GM18502 (cell line): ENCODE measurements around the gene WWOX.

Experiments
- ATAC-seq: cut with Tn5 transposase; IDR thresholded peaks from one replicate; pipeline ENCODE4 v1.9.1; 2021; ENCODE audit warnings: mild to moderate bottlenecking; ENCODE audit not compliant: unreplicated experiment, poor library complexity

WWOX gene

GRCh38 chr16:78137782-78138616 lies 38.5 kb downstream of the WWOX start:
- ATAC-seq: no peak

- no peak for ATAC-seq
Measured at GRCh38 chr16:78140818-78141466, 41.5 kb downstream of the WWOX start.

GRCh38 chr16:78142788-78143187 lies 43.3 kb downstream of the WWOX start:
- ATAC-seq: no peak

- ATAC-seq: no peak
Measured at GRCh38 chr16:78146807-78147206, 47.4 kb downstream of the WWOX start.

DNA sequence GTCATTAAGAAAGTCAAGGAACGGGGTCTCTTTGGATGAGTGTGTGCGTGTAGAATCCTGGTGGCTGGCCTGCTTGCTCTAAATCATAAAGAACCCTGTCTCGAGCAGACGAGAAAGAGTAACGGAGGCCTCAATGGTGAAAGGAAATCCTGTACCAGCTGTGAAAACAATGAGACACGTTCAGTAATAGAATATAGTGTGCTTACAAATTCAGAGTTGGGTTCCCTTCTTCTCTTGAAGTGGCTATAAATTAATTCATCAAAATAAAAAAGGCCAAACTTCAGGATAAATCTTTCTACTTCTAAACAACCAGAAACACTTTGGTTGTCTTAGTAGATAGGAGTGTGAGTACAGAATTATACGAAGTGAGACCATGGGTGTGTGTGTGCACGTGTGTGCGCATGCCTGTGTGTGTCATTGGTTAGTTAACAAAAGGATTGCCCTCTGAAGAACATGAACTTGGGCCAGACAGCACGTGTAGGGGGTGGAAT lies 48.5 kb downstream of the WWOX start:
- no peak for ATAC-seq

DNA sequence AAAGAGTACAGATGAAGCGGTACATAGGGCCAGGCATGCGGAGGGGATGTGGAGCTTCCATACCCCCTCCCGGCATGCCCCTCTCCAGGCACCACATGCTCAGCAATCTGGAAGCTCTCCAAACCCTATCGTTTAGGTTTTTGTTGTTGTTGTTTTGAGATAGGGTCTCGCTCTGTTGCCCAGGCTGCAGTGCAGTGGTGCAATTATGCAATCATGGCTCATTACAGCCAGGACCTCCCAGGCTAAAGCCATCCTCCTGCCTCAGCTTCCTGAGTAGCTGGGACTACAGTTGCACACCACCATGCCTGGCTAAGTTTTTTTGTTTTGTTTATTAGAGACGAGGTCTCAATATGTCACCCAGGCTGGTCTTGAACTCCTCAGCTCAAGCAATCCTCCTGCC lies 50.8 kb downstream of the WWOX start:
- no peak for ATAC-seq

DNA sequence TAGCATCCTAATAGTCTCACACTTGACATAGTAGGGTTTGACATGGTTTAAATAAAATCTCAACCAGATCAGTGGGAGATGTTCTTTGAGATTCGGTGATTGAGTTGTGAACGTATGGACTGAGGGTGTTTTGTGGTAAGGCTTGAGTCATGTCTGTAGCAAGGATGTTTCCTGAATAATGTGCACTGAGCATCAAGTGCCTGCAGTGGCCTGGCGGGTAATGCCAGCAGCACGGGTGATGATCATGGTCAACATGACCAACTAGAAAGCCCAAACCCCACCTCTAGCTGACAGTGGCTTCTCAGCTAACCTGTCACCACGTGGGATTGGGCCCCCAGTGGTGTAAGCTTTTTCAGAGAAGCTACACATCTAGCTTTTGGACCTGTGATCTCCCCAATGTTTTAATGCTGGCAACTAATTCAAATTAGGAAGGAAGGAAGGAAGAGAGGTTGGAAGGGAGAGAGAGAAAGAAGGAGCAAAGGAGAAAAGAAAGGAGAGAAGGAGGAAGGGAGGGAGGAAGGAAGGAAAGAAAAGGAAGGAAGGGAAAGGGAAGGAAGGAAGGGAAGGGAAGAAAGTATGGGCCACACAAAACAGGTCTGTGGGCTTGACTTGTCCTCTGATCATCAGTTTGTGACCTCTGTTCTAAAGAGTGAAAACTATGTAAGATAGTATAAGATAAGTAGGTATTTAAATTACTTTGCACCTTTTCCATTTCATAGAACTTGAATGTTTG lies 55.4 kb downstream of the WWOX start:
- ATAC-seq: no peak

- ATAC-seq: no peak
Measured at GRCh38 chr16:78155791-78156345, 56.4 kb downstream of the WWOX start.

DNA sequence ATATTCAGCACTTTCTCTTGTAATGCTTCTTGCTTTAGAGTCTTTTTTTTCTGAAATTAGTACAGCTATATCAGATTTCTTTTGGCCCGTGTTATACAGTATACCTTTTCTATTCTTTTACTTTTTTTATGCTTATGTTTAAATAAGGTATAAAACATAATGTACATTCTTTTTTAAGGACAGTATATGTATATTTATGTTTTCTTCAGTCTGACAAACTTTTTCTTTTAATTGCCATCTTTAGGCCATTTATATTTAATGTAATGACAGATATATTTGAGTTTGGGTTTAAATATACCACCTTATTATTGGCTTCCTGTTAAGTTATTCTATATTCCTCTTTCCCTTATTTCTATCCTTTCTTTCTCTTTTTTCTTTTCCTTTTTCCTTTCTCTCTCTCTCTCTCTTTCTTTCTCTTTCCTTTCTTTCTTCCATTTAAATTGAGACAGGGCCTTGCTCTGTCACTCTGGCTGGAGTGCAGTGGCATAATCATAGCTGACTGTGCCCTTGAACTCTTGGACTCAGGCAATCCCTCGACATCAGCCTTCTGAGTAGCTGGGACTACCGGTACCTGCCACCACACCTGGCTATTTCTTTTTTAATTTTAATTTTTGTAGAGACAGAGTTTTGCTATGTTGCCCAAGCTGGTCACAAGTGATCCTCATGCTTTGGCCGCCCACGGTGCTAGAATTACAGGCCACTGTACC lies 61.7 kb downstream of the WWOX start:
- ATAC-seq: no peak

DNA sequence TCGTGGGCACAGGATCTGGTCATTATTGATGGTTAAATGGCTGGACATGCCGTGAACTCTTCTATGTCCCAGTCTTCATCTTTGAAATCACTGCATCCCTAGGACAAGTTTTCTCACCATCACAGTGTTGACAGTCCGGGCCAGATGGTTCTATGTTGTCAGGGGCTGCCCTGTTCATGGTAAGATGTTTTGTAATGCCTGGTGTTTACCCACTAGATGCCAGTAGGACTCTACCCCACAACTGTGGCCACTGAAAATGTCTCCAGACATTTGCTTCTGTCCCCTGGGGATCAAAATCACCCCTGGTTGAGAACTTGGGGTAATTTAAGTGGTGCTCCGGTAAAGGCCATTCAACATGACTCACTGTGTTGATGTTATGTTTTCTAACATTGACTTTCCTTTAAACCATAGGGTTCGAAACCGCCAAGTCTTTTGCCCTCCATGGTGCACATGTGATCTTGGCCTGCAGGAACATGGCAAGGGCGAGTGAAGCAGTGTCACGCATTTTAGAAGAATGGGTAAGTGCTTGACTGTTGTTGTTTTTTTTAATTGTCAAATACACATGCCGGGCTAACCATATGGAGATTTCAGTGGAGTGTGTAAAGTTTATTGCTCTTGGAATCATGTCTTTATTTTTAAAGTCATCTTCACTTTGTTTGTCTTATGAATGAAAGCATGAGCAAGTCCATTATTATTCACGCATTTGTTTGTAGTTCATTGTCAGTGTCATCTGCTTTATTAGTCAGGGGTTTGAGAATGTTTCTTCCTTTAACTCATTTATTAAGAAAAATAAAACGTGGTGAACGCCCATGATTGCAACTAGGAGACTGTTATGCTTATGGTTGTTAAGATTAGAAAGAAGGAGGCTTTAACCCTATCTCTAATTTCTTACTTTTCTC lies 64.6 kb downstream of the WWOX start:
- no peak for ATAC-seq

DNA sequence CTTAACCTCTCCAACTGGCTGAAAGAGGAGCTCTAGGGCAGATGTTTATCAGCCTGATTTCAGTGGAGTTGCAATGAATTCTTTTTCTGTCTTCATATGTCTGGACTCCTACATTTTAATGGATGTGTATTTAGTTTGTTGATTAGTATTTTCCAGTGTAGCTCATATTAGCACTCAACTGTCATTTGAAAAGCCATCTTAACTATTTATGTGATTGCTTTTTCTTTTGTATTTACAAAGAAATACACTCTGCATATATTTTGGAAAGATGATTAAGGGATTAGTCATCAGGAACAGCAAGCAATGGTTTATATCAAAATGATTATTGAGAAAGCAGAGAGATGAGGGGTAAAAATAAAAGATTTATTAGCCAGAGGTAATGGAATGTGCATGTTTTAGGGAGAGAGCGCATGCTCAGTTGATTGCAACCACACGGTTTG lies 71.1 kb downstream of the WWOX start:
- ATAC-seq: no peak

DNA sequence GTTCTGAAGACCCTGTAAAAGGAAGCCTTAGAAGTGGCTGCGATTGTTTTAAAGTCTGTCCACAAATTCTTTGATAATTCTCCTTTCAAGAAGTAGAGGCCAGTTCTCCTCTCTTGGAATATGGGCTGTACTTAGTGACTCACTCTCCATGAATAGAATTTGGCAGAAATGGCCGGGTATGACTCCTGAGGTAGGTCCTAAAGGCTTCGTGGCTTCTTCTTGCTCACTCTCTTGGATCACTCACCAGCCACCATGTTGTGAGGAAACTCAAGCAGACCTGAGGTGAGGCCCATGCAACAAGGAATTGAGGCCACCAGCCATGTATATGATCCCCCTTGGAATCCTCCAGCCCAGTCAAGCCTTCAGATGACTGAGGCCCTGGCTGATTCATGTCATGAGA lies 75.8 kb downstream of the WWOX start:
- no peak for ATAC-seq

GRCh38 chr16:78176435-78176834 lies 77.0 kb downstream of the WWOX start:
- ATAC-seq: no peak

GRCh38 chr16:78177218-78177617 lies 77.8 kb downstream of the WWOX start:
- ATAC-seq: no peak

GRCh38 chr16:78177987-78178386 lies 78.5 kb downstream of the WWOX start:
- no peak for ATAC-seq

GRCh38 chr16:78179666-78180065 lies 80.2 kb downstream of the WWOX start:
- ATAC-seq: no peak

DNA sequence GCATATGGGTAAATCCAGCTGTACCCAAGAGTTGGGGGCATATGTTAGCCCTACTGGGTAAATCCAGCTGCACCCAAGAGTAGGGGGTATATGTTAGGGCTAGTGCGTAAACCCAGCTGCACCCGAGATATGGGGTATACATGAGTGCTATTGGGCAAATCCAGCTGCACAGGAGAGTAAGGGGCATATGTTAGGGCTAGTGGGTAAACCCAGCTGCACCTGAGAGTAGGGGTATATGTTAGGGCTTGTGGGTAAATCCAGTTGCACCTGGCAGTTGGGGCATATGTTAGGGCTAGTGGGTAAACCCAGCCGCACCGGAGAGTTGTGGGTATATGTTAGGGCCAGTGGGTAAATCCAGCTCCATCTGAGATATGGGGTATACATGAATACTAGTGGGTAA lies 80.9 kb downstream of the WWOX start:
- no peak for ATAC-seq

- ATAC-seq: no peak
Measured at GRCh38 chr16:78183437-78184237, 84.2 kb downstream of the WWOX start.
